HG02642 (cell line): ENCODE data around the gene FAM124A.

Experiments used
- ATAC-seq: cut with Tn5 transposase; IDR thresholded peaks from one replicate; pipeline ENCODE4 v1.9.1; 2021; ENCODE audit warnings: mild to moderate bottlenecking; ENCODE audit not compliant: unreplicated experiment, poor library complexity

The FAM124A gene

GRCh38 chr13:51329606-51330005 lies 107.4 kb downstream of the FAM124A start:
- no peak for ATAC-seq

GRCh38 chr13:51330791-51331190 lies 108.6 kb downstream of the FAM124A start:
- no peak for ATAC-seq

- peak; percentile 67 for ATAC-seq
Measured at GRCh38 chr13:51331354-51331861, 109.2 kb downstream of the FAM124A start.

DNA sequence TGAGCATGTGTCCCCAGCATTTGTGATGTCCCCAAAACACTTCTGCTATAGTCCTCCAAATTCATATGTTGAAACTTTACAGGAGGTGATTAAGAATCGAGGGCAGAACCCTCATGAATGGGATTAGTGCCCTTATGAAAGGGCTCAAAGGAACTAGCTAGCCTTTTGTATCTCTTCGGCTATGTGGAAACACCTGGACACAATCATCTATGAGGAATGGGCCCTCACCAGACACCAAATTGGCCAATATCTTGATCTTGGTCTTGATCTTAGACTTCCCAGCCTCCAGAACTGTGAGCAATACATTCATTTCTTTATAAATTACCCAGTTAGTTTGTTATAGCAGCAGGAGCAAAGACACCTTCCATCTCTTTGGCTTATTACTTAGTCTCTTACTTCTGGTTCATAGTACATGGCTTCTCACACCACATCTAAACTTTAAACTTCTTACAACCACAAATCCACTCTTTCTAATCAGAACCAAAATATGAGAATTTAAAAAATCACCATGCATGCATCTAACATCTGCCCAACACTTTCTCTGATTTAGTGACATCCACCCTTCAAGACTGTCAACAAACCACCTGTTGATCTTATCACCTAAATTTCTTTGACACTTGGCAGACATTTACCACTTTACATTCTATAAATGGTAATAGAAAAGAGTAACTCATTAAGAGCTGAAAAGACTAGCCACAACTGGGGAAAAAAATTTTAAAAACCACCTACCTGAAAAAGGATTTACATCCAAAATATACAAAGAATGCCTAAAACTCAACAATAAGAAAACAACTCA lies 110.6 kb downstream of the FAM124A start:
- no peak for ATAC-seq

DNA sequence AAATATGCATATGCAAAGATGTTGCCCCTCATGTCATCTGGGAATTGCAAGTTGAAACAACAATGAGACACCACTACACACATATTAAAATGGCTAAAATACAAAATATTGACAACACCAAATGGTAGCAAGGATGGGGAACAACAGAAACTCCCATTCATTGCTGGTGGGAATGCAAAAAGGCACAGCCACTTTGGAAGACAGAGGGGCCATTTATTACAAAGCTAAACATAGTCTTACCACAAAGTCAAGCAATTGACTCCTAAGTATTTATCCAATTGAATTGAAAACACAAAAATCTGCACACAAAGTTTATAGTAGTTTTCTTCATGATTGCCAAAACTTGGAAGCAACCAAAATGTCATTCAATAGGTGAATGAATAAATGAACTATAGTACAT lies 111.2 kb downstream of the FAM124A start:
- ATAC-seq, result no peak

DNA sequence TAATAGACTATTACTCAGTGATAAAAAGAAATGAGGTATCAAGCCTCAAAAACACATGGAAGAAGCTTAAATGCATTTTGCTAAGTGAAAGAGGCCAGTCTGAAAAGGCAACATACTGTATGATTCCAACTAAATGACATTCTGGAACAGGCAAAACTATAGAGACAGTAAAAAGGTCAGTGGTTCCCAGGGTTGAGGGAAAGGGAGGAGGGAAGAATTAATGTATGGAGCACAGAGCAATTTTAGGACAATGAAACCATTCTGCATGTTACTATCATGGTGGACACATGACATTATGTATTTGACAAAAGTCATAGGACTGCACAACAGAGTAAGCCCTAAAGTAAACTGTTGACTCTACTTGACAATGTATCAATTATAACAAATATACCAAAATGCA lies 111.6 kb downstream of the FAM124A start:
- ATAC-seq, result no peak
